HG03469 (cell line): ENCODE measurements around the gene ANP32E.
"Not testable (repeated sequence)": the region's sequence is repeated elsewhere in the genome, so short reads cannot be mapped to it uniquely, and the experiment has no call there.

Experiments used
- ATAC-seq: cut with Tn5 transposase; IDR thresholded peaks from one replicate; pipeline ENCODE4 v1.9.1; 2021; ENCODE audit warnings: mild to moderate bottlenecking, moderate library complexity, moderate number of reproducible peaks; ENCODE audit not compliant: unreplicated experiment

The ANP32E gene

GRCh38 chr1:150214099-150214756 is 21.7 kb downstream of the ANP32E start:
- not testable (repeated sequence) for ATAC-seq

- ATAC-seq = peak; percentile 53
Measured at GRCh38 chr1:150213170-150214098, 22.5 kb downstream of the ANP32E start.

DNA sequence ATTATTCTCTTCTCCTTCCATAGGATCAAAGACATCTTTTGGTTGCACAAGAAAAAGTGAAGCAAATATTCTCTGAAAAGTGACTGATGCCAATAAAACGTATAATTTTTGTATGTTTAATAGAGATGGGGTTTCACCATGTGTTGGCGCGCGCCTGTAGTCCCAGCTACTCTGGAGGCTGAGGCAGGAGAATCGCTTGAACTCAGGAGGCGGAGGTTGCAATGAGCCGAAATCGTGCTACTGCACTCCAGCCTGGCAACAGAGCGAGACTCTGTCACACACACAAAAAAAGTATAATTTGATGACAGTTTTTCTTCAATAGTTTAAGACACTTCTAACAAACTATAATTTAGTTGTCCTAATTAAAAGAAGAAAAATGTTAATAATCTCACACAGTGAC is 23.8 kb downstream of the ANP32E start:
- ATAC-seq = no peak

DNA sequence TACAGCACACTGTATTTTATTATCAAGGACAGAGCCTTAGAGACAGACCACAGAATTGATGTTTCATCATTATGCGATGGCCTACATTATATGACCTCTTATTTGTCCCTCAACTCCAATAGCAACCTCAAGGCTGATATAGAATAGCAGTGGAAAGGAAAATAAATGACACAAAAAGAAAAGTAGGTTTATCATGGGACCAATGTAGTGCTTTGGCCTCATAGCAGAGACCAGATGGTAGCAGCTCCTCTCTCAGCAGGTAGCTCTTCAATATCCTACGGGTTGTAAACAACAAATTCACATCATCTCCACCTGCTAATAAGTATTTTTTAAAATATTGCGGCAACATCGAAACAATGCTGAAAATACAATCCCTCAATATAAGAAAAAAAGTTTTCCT is 25.2 kb downstream of the ANP32E start:
- no peak for ATAC-seq

- ATAC-seq = no peak
Measured at GRCh38 chr1:150210091-150210490, 25.8 kb downstream of the ANP32E start.

GRCh38 chr1:150208460-150208859 is 27.5 kb downstream of the ANP32E start:
- ATAC-seq = not testable (repeated sequence)

GRCh38 chr1:150207281-150207971 is 28.5 kb downstream of the ANP32E start:
- ATAC-seq = no peak

DNA sequence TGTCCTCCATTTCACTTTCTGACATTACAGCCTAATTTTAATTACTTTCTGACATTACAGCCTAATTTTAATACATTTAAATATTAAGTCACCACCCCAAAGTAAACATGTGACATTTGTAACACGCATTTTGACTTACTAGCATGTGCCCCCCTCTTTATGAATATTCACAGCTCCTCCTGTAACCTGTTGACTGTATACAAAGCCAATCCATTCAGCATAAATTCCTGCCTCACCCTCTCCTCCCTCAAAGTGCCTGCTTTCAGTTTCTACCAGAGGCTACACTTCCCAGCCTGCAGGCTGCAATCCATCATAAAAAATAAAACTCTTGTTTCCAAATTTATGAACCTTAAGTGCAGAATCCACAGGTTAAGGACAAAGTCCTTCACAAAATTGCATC is 39.5 kb downstream of the ANP32E start:
- no peak for ATAC-seq

DNA sequence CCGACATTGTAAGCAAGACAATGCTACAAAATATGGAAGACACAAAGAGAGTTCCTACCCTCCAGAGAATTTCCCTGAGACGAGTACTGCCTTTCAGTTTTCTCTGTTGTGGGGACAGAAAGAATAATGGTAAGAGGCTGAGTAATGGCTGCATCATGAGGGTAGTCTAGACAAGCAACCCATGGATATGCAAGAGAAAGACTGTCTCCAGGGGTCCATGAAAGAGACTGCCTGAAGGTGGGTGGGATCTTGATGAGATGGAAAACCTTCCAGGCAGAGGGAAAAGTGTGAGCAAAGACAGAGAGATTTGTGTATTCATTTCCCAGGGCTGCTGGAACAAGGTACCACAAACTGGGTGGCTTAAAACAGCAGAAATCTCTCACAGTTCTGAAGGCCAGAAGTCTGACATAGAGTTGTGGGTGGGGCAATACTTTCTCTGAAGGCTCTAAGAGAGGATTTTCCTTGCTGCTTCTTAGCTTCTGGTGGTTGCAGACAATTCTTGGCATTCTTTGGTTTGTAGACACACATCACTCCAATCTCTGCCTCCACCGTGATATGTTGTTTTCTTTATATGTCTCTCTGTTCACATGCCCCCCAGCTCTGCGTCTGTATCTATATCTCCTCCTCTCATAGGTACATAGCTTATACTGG is 41.4 kb downstream of the ANP32E start:
- no peak for ATAC-seq

- ATAC-seq = no peak
Measured at GRCh38 chr1:150192012-150192411, 43.9 kb downstream of the ANP32E start.

DNA sequence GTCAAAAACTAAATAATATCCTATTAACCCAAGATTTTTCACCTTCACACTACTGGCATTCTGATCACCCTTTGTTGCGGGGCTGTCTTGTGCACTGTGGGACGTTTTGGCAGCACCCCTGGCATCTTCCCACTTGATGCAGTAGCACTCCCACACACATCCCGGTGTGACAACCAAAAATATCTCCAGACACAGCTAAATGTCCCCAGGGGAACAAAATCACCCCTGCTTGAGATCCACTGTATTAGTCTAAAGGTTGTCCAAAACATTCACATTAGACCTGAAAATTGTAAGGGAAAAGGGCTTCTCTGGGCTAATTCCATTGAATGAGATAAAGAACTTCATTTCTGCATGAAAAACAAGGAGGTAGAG is 48.4 kb downstream of the ANP32E start:
- ATAC-seq = no peak

- no peak for ATAC-seq
Measured at GRCh38 chr1:150186789-150187559, 48.9 kb downstream of the ANP32E start.

GRCh38 chr1:150186438-150186788 is 49.5 kb downstream of the ANP32E start:
- ATAC-seq = not testable (repeated sequence)

GRCh38 chr1:150185481-150185880 is 50.4 kb downstream of the ANP32E start:
- no peak for ATAC-seq

GRCh38 chr1:150183061-150183460 is 52.9 kb downstream of the ANP32E start:
- ATAC-seq = no peak

- ATAC-seq = no peak
Measured at GRCh38 chr1:150182247-150182646, 53.7 kb downstream of the ANP32E start.

DNA sequence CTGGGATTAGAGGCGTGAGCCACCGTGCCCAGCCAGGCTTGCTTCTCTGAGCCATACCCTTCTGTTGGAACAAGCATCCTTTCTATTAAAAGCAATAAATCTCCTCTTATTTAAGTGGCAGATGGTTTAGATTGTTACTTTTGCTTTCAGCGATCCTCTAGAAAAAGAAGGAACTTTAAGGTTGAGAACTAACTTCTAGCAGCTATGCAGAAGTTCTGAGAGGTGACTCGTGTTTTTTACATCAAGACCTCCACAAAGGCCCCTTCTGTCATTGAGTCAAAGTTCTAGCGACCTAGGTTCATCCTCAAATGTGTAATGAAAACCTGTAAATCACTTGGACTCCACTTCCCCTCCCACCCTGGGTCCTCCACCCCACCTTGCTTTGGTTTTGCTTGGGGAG is 55.4 kb downstream of the ANP32E start:
- no peak for ATAC-seq

DNA sequence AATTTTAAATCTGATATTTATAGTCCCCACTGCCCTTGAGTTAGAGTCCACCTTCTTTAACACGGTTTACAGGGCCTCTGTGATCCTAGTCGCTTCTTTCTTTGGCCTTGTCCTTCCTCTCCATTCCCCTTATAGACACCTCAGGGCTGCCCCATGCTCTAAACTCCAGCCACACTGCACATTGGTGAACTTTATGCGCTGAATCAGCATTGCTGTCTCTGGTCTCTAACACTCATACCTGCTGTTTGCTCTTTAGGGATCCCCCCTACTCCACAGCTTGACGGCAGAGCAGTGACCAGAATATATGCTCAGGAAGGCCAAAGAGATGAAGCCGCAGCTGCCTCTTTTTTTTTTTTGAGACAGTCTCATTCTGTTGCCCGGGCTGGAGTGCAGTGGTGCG is 56.0 kb downstream of the ANP32E start:
- no peak for ATAC-seq

GRCh38 chr1:150178548-150178947 is 57.4 kb downstream of the ANP32E start:
- no peak for ATAC-seq

GRCh38 chr1:150176593-150176992 is 59.3 kb downstream of the ANP32E start:
- no peak for ATAC-seq
